OCI-LY7 (cell line): ENCODE results near the gene SPPL2B. TPM values are rescaled to one million over a fixed set of nuclear protein-coding genes. Genes with fewer than 3 reads are reported as not detected.

Experiments
- BruUV-seq: library from RNA; stranded (reverse); fragments of 400-500 nt; replicated peaks from 2 replicates; lab custom pipeline; 2021; lab: Mats Ljungman, UMichigan
- CTCF ChIA-PET: fragments of 300-600 bp; sonication (Branson Sonifier 250); formaldehyde crosslinking; loops from one replicate; lab custom pipeline; 2022; ENCODE audit warnings: antibody characterized with exemption; ENCODE audit not compliant: unreplicated experiment; lab: Charles Lee
- POLR2A ChIA-PET: fragments of 300-600 bp; sonication (Branson Sonifier 250); formaldehyde crosslinking; loops from one replicate; lab custom pipeline; 2022; ENCODE audit warnings: antibody characterized with exemption; lab: Charles Lee
- DNase-seq: peaks from one replicate; pipeline ENCODE4 v3.0.0-alpha.2; 2015; ENCODE audit warnings: low spot score
- H2AFZ ChIP-seq: fragments of 200-600 bp; sonication (generic), shearing (Covaris generic); 2 replicates; pipeline ENCODE4 v1.6.1; 2014; ENCODE audit warnings: mild to moderate bottlenecking, antibody characterized with exemption, low read length, moderate library complexity
- H3K27ac ChIP-seq: fragments of 200-600 bp; sonication (generic); 2 replicates; pipeline ENCODE4 v1.5.1; 2014; ENCODE audit warnings: mixed run types, low read depth, mild to moderate bottlenecking, moderate library complexity, low read length, inconsistent platforms; ENCODE audit not compliant: poor library complexity, severe bottlenecking
- H3K36me3 ChIP-seq: fragments of 200-600 bp; sonication (generic); 2 replicates; pipeline ENCODE4 v1.6.1; 2014; ENCODE audit warnings: mild to moderate bottlenecking, antibody characterized with exemption, low read length, moderate library complexity, mixed read lengths; ENCODE audit not compliant: insufficient read depth
- H3K4me1 ChIP-seq: fragments of 200-600 bp; sonication (generic); 2 replicates; pipeline ENCODE4 v1.5.1; 2014; ENCODE audit warnings: mild to moderate bottlenecking, low read length; ENCODE audit not compliant: insufficient read depth, poor library complexity, severe bottlenecking
- H3K4me2 ChIP-seq: fragments of 200-600 bp; sonication (generic); 2 replicates; pipeline ENCODE4 v1.6.1; 2014; ENCODE audit warnings: mild to moderate bottlenecking, low read length
- H3K4me3 ChIP-seq: fragments of 200-600 bp; sonication (generic); 2 replicates; pipeline ENCODE4 v1.5.1; 2014; ENCODE audit warnings: mild to moderate bottlenecking, low read depth, low read length; ENCODE audit not compliant: poor library complexity, severe bottlenecking
- H3K79me2 ChIP-seq: fragments of 200-600 bp; sonication (generic); 2 replicates; pipeline ENCODE4 v1.6.1; 2016; ENCODE audit warnings: low read depth, mild to moderate bottlenecking, low read length, moderate library complexity, mixed read lengths; ENCODE audit not compliant: insufficient read depth
- H3K9me2 ChIP-seq: fragments of 200-600 bp; sonication (generic); 2 replicates; pipeline ENCODE4 v1.6.1; 2016; ENCODE audit warnings: mild to moderate bottlenecking, low read length, mixed read lengths; ENCODE audit not compliant: insufficient read depth
- H3K9me3 ChIP-seq: fragments of 200-600 bp; sonication (generic); 2 replicates; pipeline ENCODE4 v1.6.1; 2014; ENCODE audit warnings: mild to moderate bottlenecking, mixed run types, low read length, mixed read lengths
- H4K20me1 ChIP-seq: fragments of 200-600 bp; sonication (generic); 2 replicates; pipeline ENCODE4 v1.6.1; 2014; ENCODE audit warnings: mild to moderate bottlenecking, antibody characterized with exemption, low read length, moderate library complexity, mixed read lengths; ENCODE audit not compliant: insufficient read depth
- EZH2phosphoT487 ChIP-seq: fragments of 200-600 bp; sonication (generic); IDR thresholded peaks from 2 replicates; pipeline ENCODE4 v1.6.1; 2018; ENCODE audit warnings: low read depth, borderline replicate concordance, mild to moderate bottlenecking, mixed run types, antibody characterized with exemption, low read length, moderate library complexity, mixed read lengths
- intact Hi-C: fragments of 100-400 bp; cut with micrococcal nuclease; formaldehyde crosslinking; loops from one replicate; pipeline ENCODE4 v1.10.0; 2022; ENCODE audit not compliant: unreplicated experiment
- total RNA-seq, 2 experiments: library from RNA; depleted of rRNA in 1 of 2; stranded (reverse); fragments of >200 nt in 1 of 2; shearing (Covaris generic) in 1 of 2; gene quantifications; 2 replicates each; pipeline ENCODE4 v1.2.3, GENCODE V29; 2014 to 2022
- TF ChIP-seq, protein P1 (sequence below): fragments of 200-600 bp; sonication (generic); conservative IDR thresholded peaks from 2 replicates; pipeline ENCODE4 v1.5.1; 2014; ENCODE audit warnings: mild to moderate bottlenecking, antibody characterized with exemption, low read length, moderate library complexity, mixed read lengths

SPPL2B gene
- total RNA-seq, 2 experiments from 2014 or later = 106 to 191 TPM

DNA sequence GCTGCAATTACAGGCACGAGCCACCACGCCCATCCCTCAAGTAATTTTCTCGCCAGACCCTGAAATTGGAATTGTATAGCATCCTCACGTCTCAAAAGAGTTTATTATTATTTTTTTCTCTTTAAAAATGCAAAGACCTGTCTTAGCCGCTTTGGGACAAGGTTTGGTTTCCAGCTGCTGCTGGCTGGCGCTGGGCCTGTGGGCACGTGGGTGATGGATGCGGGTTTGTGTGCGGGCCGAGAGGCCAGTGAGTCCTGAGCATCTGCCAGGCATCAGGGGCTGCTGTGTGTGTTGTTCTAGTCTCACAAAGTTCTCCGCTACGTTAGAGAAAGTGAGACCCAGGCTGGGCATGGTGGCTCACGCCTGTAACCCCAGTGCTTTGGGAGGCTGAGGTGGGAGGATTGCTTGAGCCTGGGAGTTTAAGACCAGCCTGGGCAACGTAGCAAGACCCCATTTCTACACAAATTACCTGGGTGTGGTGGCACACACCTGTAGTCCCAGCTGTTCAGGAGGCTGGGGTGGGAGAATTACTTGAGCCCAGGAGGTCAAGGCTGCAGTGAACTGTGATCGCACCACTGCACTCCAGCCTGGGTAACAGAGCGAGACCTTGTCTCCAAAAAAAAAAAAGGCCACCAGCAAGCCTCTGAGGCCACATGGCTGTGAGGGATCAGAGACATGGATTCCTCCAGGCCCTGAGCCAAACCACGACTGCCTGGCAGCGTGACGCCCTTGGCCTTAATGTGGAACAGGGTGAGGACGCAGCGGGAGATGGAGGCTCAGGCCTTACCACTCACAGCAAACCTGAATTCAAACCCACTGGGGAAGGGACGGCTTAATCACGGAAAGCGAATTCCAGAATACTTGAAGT is 26.9 kb downstream of the SPPL2B start:
- Histone ChIP-seq H3K9me3 (no peaks in the 10 kb centered on the region), H4K20me1 (no peaks in the 10 kb centered on the region), H3K4me3 (no peak overlapping the region), H3K4me2 (no peak overlapping the region), H3K9me2 (no peaks in the 10 kb centered on the region), H2AFZ (no peak overlapping the region), H3K4me1 (no peaks in the 10 kb centered on the region), H3K27ac (no peak overlapping the region), H3K79me2 (no peaks in the 10 kb centered on the region), H3K36me3 (peaks cover 26% of the 10 kb centered on the region)
- no peak for TF ChIP-seq EZH2phosphoT487
- TF ChIP-seq, protein P1, sequence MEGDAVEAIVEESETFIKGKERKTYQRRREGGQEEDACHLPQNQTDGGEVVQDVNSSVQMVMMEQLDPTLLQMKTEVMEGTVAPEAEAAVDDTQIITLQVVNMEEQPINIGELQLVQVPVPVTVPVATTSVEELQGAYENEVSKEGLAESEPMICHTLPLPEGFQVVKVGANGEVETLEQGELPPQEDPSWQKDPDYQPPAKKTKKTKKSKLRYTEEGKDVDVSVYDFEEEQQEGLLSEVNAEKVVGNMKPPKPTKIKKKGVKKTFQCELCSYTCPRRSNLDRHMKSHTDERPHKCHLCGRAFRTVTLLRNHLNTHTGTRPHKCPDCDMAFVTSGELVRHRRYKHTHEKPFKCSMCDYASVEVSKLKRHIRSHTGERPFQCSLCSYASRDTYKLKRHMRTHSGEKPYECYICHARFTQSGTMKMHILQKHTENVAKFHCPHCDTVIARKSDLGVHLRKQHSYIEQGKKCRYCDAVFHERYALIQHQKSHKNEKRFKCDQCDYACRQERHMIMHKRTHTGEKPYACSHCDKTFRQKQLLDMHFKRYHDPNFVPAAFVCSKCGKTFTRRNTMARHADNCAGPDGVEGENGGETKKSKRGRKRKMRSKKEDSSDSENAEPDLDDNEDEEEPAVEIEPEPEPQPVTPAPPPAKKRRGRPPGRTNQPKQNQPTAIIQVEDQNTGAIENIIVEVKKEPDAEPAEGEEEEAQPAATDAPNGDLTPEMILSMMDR = no peak
- BruUV-seq = no TSS peak
- ChIA-PET CTCF (no interaction called here), POLR2A (no interaction called here)
- intact Hi-C loops = no loop called here
- DNase-seq = no peak

DNA sequence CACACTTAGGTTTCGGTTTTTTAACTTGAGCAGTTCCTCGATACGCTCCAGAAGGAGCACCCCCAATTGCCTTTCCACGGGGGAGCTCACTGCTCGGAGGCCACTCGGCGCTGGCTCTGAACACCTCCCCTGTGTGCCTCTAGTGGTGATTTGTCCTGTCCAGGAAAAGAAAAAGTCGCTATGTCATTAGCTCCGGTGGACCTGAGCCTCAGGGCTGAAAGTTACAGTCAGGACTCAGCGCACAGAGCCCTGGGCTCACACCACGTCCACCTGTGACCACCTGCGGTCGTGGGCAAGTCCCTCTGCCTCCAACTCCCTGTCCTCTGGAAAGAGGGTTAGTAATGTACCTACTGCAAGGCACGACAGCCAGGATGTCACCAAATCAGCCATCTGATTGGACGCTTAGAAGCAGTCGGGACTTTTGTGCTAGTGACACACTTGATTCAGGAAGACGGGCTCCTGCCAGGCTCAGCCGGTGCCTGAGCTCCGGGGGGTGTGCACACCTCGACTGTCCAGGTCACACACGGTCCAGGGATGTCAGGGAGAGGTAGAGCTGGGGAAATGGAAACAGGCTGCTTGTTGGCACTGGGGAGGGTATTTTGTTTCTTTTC is 27.7 kb downstream of the SPPL2B start:
- Histone ChIP-seq H3K4me3 (no peak overlapping the region), H3K27ac (no peak overlapping the region)
- no peak for DNase-seq

More for the DNA sequence above, 27.7 kb downstream of the SPPL2B start:
- ChIA-PET CTCF (no interaction called here), POLR2A (no interaction called here)
- Histone ChIP-seq H3K9me2 (no peaks in the 10 kb centered on the region), H3K79me2 (no peaks in the 10 kb centered on the region), H2AFZ (no peak overlapping the region), H3K9me3 (no peaks in the 10 kb centered on the region), H3K36me3 (peaks cover 22% of the 10 kb centered on the region), H3K4me2 (no peak overlapping the region), H4K20me1 (no peaks in the 10 kb centered on the region), H3K4me1 (no peaks in the 10 kb centered on the region)
- intact Hi-C loops = no loop called here
- TF ChIP-seq, protein P1 = no peak
- no TSS peak for BruUV-seq
